ENCODE results near the gene MNAT1. TPM values are rescaled to one million over a fixed set of nuclear protein-coding genes. Genes with fewer than 3 reads are reported as not detected.
A peak's percentile ranks its signal among the peaks of the same experiment; 100 is the strongest.

The MNAT1 gene
- total and polyA plus RNA-seq, 8 donors: 21.6 to 39.0 (median 34.8) TPM

DNA sequence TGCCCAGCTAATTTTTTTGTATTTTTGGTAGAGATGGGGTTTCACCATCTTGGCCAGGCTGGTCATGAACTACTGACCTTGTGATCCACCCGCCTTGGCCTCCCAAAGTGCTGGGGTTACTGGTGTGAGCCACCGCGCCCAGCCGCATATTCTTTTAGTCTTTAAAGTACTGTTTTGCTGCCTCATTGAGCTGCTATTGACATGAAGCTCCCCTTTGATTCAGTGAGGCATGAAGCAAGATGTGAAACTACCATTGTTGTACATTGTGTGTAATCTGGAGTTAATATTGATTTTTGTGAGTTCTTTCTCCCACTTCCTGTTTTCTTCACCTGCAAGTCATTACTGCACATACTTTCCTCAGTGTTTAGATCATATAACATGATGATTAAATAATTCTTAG is 80.8 kb downstream of the MNAT1 start:
- no peaks in the 10 kb centered on the region for H3K27me3 ChIP-seq
- intact Hi-C loops (cut with DNase I): no loop called here
- no peak overlapping the region for H3K27ac ChIP-seq
- H3K4me3 ChIP-seq: no peak overlapping the region
- H3K9me3 ChIP-seq: no peaks in the 10 kb centered on the region
- H3K4me1 ChIP-seq: no peaks in the 10 kb centered on the region
- peaks cover 0 to 22% of the 10 kb centered on the region in 2 donors for H3K36me3 ChIP-seq
- TF ChIP-seq, protein P1, sequence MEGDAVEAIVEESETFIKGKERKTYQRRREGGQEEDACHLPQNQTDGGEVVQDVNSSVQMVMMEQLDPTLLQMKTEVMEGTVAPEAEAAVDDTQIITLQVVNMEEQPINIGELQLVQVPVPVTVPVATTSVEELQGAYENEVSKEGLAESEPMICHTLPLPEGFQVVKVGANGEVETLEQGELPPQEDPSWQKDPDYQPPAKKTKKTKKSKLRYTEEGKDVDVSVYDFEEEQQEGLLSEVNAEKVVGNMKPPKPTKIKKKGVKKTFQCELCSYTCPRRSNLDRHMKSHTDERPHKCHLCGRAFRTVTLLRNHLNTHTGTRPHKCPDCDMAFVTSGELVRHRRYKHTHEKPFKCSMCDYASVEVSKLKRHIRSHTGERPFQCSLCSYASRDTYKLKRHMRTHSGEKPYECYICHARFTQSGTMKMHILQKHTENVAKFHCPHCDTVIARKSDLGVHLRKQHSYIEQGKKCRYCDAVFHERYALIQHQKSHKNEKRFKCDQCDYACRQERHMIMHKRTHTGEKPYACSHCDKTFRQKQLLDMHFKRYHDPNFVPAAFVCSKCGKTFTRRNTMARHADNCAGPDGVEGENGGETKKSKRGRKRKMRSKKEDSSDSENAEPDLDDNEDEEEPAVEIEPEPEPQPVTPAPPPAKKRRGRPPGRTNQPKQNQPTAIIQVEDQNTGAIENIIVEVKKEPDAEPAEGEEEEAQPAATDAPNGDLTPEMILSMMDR (IDR thresholded peaks at IDR 0.05): no peak
- DNase-seq: peak in 1 of 4 donors; percentile 18
- ATAC-seq: no peak

DNA sequence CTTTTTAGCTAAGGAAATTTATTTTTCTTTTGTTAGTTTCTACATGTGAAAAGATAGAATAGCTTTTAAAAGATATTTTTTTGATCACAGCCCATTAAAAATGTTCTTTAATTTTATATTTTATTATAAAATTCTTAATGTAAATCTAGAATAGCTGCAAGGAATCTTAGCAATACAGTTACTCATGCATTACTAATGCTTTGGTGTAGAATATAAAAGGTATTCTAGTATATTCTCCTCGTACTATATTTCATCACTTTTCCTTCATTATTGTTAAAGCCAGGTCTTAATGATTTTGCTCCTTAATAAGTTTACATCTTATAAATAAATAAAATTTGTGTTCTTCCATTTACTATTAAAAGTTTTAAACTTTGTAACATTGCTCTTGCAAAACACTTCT is 82.6 kb downstream of the MNAT1 start:
- Histone ChIP-seq H3K9me3 (no peaks in the 10 kb centered on the region), H3K4me3 (no peak overlapping the region), H3K36me3 (peaks cover 0 to 15% of the 10 kb centered on the region in 2 donors), H3K27ac (no peak overlapping the region), H3K27me3 (no peaks in the 10 kb centered on the region), H3K4me1 (no peaks in the 10 kb centered on the region)
- TF ChIP-seq, protein P1 (IDR thresholded peaks at IDR 0.05): no peak
- intact Hi-C loops (cut with DNase I): no loop called here
- ATAC-seq (no peak), DNase-seq (no peak)

DNA sequence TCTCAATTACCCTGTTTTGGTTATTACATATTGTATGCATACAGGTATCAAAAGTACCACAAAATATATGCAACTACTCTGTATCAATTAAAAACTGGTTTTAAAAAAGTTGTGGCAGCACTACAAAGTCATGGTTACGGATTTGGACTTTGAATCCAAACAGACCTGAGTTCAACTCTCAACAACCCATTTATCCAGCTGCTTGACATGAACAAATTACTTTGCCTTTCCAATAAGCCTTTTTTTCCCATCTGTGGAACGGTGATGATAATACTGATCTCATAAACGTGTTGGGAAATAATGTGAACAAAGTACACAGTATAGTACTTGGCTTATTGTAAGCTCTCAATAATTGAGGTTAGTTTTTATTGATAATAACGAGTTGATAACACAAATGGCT is 85.0 kb downstream of the MNAT1 start:
- Histone ChIP-seq H3K4me3 (no peak overlapping the region), H3K4me1 (no peaks in the 10 kb centered on the region), H3K27ac (no peak overlapping the region), H3K27me3 (no peaks in the 10 kb centered on the region), H3K36me3 (no peaks in the 10 kb centered on the region), H3K9me3 (no peaks in the 10 kb centered on the region)
- TF ChIP-seq, protein P1 (IDR thresholded peaks at IDR 0.05): no peak
- DNase-seq: no peak
- ATAC-seq: no peak
- intact Hi-C loops (cut with DNase I): no loop called here

DNA sequence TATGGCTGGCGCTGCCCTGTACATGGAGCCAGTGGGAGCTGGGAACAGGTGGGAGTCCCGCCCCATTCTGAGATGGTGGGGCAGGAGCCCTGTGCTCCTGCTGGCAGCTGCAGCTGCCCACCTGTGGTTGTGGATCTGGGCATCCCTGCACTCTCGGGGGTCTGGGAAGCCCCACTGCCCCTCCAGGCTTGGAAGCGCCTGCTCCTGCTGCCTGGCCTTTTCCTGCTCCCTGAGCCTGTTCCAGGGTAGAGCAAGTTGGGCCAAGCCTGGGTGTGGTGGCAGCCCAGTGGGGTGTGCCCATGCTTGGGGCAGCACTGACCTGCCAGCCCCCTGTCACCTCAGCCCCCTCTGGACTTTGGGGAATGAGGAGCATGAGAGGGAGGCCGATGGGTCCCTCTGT is 104.0 kb downstream of the MNAT1 start:
- no peak overlapping the region for H3K4me3 ChIP-seq
- no peaks in the 10 kb centered on the region for H3K4me1 ChIP-seq
- peaks cover 0 to 24% of the 10 kb centered on the region in 2 donors for H3K36me3 ChIP-seq
- no peak for ATAC-seq
- TF ChIP-seq, protein P1 (IDR thresholded peaks at IDR 0.05): no peak
- H3K27me3 ChIP-seq: no peaks in the 10 kb centered on the region
- H3K9me3 ChIP-seq: peaks cover 0 to 5% of the 10 kb centered on the region in 2 donors
- DNase-seq: no peak
- H3K27ac ChIP-seq: no peak overlapping the region
- intact Hi-C loops (cut with DNase I): no loop called here

GRCh38 chr14:60839057-60839456 is 104.5 kb downstream of the MNAT1 start:
- ATAC-seq (no peak), DNase-seq (no peak)
- intact Hi-C loops (cut with DNase I): no loop called here
- no peak overlapping the region for H3K27ac ChIP-seq
- peaks cover 0 to 24% of the 10 kb centered on the region in 2 donors for H3K36me3 ChIP-seq
- H3K4me3 ChIP-seq: no peak overlapping the region
- no peaks in the 10 kb centered on the region for H3K27me3 ChIP-seq
- H3K4me1 ChIP-seq: no peaks in the 10 kb centered on the region
- H3K9me3 ChIP-seq: peaks cover 0 to 5% of the 10 kb centered on the region in 2 donors
- TF ChIP-seq, protein P1 (IDR thresholded peaks at IDR 0.05): no peak
